GM19395 (cell line): ENCODE data around the gene PFKM.
A peak's percentile ranks its signal among the peaks of the same experiment; 100 is the strongest.

Source experiments
- ATAC-seq: cut with Tn5 transposase; IDR thresholded peaks from one replicate; pipeline ENCODE4 v1.9.1; 2021; ENCODE audit warnings: mild to moderate bottlenecking, moderate library complexity; ENCODE audit not compliant: unreplicated experiment

PFKM gene

DNA sequence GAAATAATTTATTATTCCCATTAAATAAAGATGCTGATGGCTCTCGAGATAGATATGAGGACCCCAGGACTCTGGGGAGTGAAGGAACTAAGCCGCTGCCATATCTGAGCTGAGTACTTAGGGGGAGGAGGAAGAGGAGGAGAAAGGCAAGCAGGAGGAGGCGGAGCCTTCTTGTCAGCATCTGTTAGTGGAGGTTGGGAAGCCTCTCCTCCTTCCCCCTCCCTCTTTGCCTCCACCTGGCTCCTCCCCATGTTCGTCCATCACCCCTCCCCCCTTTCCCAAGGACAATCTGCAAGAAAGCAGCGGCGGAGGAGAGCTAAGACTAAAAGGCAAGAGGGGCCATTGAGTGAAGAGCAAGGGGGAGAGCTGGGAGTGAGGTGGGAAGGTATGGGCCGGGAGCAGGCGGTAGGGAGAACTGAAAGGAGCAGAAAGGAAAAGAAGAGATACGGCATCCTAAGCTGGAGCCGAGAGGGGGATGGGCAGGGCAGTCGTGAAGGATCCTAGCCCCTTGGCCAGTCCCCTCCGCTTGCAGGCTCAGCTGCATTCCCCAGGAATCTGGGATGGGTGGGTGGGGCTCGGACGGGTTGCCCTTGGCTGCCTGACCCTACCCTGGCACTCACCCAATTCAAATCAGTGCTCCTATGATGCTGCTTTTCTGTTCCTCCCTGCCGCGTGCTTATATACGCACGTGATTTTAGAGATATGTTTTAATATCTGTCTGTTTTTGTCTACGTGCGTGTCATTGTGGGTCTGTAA lies at the start of gene PFKM:
Gene PFKM, plus strand, starts transcription at position 287 of the 756 bp plus-strand sequence. CDS start 3,411 bp downstream, outside the sequence.
- ATAC-seq = peak; percentile 100

- no peak for ATAC-seq
Observed at GRCh38 chr12:48070033-48070432, 49.1 kb upstream of the PFKM start.

- no peak for ATAC-seq
Observed at GRCh38 chr12:48070731-48071130, 48.4 kb upstream of the PFKM start.

- no peak for ATAC-seq
Observed at GRCh38 chr12:48071808-48072207, 47.4 kb upstream of the PFKM start.

- ATAC-seq = no peak
Observed at GRCh38 chr12:48072266-48072665, 46.9 kb upstream of the PFKM start.

DNA sequence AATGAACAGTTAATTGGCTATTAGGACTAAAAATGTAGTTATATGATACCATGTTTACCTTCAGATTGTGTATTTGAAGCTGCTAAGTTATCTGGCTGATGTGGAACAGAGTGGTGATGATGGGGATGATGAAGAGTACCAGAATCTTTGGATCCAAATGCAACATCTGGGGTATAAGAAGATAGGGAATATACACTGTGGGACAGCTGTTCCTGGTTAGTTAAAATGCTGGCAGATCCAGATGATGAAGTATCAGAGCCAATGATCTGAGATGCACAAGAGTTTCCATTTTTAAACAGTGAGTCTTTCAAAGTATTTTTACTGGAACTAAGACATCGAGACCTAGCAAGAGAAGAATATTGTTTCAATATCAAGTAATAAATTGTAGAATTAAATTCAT lies 44.9 kb upstream of the PFKM start:
- no peak for ATAC-seq

GRCh38 chr12:48075832-48076231 lies 43.3 kb upstream of the PFKM start:
- ATAC-seq = no peak

DNA sequence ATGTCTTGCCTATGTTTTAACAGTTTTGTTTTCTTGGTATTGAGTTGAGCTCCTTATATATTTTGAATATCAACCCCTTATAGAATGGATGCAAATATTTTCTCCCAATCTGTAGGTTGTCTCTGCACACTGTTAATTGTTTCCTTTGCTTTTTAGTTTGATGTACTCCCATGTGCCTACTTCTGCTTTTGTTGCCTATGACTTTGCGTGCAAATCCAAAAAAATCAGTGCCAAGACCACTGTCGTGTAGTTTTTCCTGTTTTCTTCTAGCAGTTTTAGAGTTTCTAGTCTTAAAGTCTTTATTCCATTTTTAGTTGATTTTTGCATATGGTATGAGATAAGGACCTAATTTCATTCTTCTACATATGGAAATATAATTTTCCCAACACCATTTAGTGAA lies 42.1 kb upstream of the PFKM start:
- ATAC-seq = no peak

- ATAC-seq = no peak
Observed at GRCh38 chr12:48078901-48079300, 40.3 kb upstream of the PFKM start.

DNA sequence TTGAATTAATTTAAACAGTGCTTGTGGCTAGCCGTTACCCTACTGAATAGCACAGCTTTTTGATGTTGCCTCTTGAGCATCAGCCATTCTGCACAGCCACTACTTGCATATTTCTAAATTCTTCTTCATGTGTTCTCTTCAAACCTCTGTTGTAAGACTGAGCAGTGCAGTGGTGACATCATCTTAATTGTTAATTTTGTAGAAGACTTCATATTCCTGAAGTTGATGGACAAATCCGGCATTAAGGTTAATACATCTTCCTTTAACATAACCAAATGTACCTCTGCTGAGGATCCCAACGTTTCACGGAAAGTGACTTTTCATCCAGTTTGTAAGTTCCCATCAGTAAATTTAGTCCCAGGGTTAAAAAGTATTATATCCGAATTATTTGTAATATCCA lies 38.9 kb upstream of the PFKM start:
- ATAC-seq = no peak

- no peak for ATAC-seq
Observed at GRCh38 chr12:48080821-48081220, 38.3 kb upstream of the PFKM start.

DNA sequence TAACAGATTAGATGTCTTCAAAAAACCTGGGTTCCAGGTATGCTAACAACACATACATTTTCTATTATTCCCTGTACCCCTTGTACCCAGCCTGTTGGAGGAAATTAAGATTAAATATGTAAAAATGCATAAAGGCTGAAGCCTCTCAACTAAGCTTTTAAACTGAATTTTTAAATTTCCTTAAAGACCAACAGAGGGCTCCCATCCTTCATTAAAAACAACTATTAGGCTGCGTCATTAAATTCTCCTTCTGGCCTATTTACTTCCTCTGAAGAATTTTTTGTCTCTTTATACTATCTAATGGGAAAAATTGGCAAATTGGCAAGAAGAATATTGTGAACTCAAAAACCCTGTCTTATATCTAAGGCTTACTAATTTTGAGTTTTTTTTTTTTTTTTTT lies 35.1 kb upstream of the PFKM start:
- ATAC-seq = no peak

DNA sequence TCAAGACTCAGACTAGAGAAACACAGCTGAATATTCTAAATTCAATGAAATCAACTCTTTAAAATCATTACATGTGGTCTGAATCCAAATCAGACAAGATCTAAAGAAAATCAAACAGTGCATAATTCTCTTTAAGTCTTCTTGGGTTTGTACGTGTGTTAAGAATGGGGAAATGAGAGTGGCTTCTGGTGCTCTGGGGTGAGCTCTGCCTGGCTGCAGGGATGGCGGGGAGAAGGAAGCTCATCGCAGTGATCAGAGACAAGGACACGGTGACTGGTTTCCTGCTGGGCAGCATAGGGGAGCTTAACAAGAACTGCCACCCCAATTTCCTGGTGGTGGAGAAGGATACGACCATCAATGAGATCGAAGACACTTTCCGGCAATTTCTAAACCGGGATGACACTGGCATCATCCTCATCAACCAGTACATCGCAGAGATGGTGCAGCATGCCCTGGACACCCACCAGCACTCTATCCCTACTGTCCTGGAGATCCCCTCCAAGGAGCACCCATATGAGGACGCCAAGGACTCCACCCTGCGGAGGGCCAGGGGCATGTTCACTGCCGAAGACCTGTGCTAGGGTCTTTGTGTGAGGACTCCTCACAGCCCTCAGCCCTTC lies 34.2 kb upstream of the PFKM start:
- no peak for ATAC-seq

- ATAC-seq = no peak
Observed at GRCh38 chr12:48086327-48086726, 32.8 kb upstream of the PFKM start.

DNA sequence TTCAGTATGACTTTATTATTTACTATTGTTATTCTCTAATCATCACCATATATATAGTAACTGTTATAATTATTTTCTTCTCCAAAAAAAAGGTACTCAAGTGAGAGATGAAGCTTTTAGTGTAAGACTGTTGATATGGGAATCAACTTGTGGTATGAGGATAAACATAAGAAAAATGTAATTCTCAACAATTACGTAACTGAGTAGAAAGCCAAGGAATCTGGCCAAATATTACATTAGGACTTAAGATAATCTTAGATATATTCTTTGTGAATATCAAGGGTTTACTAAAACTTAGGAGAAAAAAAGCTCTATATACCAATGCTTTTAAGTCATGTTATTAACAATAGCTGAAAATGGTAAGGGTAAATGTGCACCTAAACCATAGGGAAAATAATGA lies 26.6 kb upstream of the PFKM start:
- ATAC-seq = no peak

DNA sequence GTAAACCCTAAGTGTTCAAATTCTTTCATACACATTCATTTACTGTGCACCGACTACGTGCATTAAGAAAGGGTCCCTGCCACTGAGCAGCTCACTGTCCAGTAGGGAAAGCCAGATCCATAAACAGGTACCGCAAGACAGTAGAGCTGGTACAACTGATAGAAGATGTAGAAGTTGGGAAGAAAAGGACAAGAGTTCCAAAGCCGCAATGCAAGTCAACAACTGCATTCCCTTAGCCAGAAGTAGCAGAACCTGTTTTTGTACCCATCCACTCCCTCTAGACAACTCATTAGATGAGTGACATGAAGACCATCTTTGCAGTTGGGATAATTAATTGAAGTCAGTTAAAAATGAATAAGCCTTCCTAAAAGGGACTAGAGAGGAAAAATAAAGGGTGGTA lies 14.6 kb upstream of the PFKM start:
- no peak for ATAC-seq

- peak; percentile 23 for ATAC-seq
Observed at GRCh38 chr12:48105321-48105866, 13.8 kb upstream of the PFKM start.

GRCh38 chr12:48105867-48106680 lies 13.1 kb upstream of the PFKM start, which contains the start of gene SENP1:
SENP1 (minus strand) TSS chr12:48106079; CDS start chr12:48101472, 4,607 bp downstream.
- peak; percentile 73 for ATAC-seq

DNA sequence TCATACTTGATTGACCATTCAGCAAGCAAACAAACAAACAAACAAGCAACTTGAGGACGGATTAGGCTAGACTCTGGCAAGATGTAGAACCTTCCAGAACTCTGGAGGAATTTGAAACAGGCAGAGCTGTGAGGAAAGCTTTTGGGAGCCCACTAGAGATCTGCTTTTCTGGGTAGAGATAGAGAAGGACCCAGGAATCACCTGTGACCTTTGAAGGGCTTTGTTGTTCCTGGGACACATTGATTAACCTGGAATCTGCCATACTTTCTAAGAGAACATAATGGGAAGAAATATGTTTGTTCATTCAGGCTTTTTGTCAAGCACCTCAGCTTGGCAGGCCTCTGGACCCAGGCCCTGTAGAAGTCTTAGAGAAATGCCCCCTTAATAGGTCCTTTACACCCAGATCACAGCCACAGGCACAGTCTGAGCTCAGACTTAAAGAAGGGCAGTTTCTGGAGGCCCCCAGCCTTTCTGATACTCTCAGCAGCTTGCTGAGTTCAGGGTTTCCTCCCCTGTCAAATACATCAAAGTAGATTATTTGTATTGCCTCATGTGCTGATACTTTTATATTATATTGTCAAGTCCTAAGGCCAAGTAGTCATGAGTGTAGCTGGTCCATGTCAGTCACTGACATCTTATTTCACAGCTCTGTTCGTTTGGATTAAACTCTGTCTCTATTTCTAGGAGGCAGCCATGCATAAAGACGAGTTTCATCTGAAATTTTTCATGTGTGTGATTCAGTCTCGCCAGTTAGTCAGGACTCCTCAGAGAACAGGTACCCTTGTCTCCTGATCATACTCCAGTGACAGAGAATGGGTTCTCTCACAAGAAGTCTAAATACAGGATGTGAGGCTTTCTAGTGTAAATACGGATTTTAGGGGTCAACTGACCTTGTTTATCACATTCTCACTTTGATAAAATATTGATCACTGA lies 12.2 kb upstream of the PFKM start:
- no peak for ATAC-seq

DNA sequence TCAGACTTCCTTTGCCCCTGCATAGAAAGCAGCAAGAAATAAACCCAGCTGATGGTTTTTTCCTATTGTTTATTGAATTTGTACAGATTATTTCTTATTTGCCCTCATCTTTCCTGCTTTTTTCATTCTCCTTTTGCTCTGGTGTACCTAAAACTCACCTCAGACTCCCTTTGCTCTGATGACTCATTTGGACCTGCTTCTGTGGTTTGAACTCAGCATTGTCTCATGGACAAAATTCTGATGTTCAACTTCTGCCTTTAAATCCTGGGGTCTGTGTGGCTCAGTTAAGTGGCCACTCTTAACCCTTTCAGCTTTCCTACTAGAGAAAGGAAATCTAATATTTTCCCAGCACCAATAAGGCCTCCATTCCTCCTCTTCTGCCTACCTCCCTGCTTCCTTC lies 9.7 kb upstream of the PFKM start:
- no peak for ATAC-seq
